ENCODE data around the gene GAGE10.

Gene GAGE10, protein sequence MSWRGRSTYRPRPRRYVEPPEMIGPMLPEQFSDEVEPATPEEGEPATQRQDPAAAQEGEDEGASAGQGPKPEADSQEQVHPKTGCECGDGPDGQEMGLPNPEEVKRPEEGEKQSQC
- total RNA-seq = 0 to 0.24 (median 0) reads per million in 9 experiments

DNA sequence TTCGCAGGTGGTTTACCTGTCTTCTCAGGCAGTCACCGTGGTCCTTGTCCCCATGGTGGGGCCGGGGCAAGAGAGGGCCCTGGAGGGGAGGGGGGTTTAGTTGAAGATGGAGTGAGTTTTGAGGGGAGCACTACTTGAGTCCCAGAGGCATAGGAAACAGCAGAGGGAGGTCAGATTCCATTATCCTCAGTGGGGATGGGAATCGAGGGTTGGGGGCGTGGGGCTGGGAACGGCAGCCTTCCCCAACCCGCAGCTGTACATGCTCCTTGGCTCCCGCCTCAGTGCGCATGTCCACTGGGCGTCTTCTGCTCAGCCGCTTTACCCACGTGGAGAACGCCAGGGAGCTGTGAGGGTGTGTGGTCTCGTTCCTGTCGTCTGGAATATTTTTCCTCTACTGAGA, at the start of gene GAGE10:
GAGE10 (plus strand) TSS at position 301 of the 400 bp plus-strand sequence. CDS start 1,214 bp downstream, outside the sequence.
- no peak for DNase-seq
- H3K4me3 Mint-ChIP-seq = no peak within 1 kb of the TSS
- no peaks in the 10 kb centered on the region for H3K9me3 Mint-ChIP-seq
- peaks cover 2% of the 10 kb centered on the region for H3K36me3 Mint-ChIP-seq (ENCODE audit: insufficient read depth)
- H3K4me1 Mint-ChIP-seq (ENCODE audit: low read depth in 2 of 2) = peaks cover 1 to 2% of the 10 kb centered on the region in 2 donors
- no peak for ATAC-seq (replicated peaks)
- no peak within 1 kb of the TSS for H3K27ac Mint-ChIP-seq
- H3K27me3 Mint-ChIP-seq = no peaks in the 10 kb centered on the region

DNA sequence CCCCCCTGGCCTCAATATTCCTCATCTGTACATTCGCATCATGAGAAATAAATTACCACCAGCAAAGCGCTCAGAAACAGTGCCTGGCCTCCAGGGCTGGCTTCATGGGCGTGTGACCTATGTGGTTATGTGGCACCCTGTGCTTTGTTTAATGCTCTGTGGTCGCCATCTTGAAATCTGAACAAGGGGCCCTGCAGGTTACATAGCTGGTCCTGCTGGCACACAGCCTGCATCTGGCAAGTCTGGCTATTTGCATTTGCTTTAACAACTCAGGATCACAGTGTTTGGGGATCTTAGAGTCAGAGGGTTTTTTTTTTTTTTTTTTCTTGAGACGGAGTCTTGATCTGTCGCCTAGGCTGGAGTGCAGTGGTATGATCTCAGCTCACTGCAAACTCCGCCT, 48.8 kb upstream of the GAGE10 start:
- Mint-ChIP-seq H3K27ac (no peak overlapping the region), H3K4me3 (no peak overlapping the region), H3K9me3 (no peaks in the 10 kb centered on the region), H3K27me3 (no peaks in the 10 kb centered on the region), H3K36me3 (ENCODE audit: insufficient read depth) (peaks cover 2% of the 10 kb centered on the region), H3K4me1 (ENCODE audit: low read depth in 2 of 2) (peaks cover under 1 to 25% of the 10 kb centered on the region in 2 donors)
- no peak for ATAC-seq (replicated peaks)
- DNase-seq = no peak

DNA sequence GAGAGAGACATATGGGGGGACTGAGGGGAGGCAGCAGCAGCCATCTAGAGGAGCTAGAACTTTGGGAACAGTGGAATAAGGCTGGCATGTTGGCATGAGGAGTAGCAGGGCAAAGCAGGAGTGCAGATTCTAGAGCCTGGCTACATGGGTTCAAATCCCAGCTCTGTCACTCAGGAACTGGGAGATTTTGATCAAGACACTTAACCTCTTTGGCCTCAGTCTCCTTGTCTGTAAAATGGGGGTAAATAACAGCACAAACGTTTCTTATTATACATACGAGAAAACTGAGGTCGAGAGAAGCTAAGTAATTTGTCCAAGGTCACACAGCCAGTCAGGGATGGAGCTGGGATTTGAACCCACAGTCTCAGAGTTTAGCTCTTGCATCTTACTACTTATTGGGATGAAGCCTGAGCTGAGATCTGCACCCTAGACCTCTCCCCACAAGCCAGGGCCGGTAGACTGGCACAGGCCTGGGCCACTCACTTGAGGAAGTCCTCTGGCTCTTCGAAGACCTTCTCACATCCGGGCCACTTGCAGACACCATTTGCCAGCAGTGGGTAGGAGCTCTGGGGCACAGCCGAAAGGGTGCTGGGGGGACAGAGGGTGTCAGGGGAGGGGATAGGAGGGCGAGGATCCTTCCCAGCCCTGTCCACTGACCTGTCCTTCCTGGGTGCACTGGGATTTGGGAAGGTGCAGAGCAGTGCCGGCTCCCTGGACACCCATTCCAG, 47.0 kb upstream of the GAGE10 start:
- Mint-ChIP-seq H3K4me3 (no peak overlapping the region), H3K36me3 (ENCODE audit: insufficient read depth) (peaks cover 2% of the 10 kb centered on the region), H3K9me3 (no peaks in the 10 kb centered on the region), H3K27me3 (no peaks in the 10 kb centered on the region), H3K4me1 (ENCODE audit: low read depth in 2 of 2) (peaks cover 3 to 20% of the 10 kb centered on the region in 2 donors), H3K27ac (peak overlapping the region in 1 of 2 donors; percentile 56)
- ATAC-seq (replicated peaks) (no peak), DNase-seq (no peak)

DNA sequence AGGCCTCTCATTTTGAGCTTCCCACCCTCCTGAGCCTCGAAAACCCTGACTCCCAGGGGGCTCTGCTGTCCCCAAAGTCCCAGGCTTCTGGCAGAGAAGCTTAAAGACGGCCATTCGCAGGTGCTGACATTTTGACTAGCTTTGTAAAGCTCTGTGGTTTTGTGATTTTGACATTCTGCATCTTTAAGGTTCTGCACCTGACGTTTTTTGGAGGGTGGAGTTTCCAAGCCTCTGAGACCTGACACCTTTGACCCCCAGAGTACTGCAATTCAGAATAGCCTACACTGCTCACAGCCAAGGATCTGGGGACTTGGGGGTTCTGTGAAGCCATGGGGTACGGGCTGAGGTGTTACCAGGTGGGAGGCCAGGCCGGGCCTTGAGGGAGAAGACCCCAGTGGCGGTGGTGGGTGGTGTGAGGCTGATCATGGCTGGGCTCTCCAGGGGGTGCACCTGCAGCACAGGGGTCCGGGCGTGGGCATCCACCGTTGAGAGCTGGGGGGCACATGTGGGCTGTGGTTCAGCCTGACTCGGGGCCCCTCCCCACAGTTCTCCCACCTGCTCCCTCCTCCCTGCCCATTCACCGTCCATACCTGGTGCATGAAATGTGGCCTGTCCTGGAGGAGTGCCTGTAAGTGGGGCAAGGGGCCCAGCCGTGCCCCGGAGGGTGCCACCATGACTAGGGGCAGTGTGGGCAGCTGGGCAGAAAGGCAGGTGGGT, 46.2 kb upstream of the GAGE10 start:
- Mint-ChIP-seq H3K4me1 (ENCODE audit: low read depth in 2 of 2) (peaks cover 3 to 18% of the 10 kb centered on the region in 2 donors), H3K27ac (peak overlapping the region; percentile 56 to 77), H3K36me3 (ENCODE audit: insufficient read depth) (peaks cover 2% of the 10 kb centered on the region), H3K9me3 (no peaks in the 10 kb centered on the region), H3K27me3 (no peaks in the 10 kb centered on the region), H3K4me3 (peak overlapping the region; percentile 38 to 51)
- ATAC-seq (replicated peaks) = no peak
- no peak for DNase-seq

DNA sequence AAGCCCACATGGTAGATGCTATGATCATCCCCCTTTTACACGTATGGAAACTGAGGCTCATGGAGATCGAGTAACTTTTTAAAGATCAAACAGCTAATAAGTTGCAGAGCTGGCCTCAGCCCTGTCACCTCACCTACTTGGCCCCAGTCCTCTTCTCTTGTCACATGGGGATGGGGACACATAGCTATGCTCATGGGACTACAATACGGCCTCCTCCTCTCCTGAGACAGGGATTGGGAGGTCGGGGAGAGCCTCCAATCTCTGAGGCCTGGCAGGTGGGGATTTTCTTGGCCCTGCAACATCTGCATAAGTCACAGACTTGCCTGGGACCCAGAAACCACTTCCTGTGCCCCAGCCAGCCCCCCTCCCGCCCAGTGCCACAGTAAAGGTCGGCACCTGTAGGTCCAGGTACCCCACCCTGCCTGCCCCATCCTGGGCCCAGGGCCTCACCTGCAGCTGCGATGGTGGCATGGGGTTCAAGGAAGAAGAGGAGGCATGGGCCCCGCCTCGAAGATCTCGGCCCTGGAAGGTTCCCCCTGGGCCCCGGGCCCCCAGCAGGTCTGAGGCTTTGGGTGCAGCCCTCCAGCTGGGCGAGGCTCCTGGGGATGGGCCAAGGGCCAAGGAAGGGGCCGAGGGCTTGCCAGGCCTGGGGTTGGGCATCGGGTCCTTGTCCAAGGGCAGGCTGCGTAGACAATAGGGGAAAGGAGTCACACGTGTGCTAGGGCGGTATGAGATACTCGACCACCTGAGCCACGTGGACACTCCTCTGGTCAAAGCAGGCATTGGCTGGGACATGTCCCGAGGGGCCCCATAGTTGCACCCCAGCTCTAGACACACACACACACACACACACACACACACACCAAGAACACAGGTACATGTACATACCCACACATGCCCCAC, 45.3 kb upstream of the GAGE10 start:
- H3K4me1 Mint-ChIP-seq (ENCODE audit: low read depth in 2 of 2) = peaks cover 3 to 18% of the 10 kb centered on the region in 2 donors
- ATAC-seq (replicated peaks) (peak; percentile 63), DNase-seq (no peak)
- H3K4me3 Mint-ChIP-seq = peak overlapping the region; percentile 38 to 51
- H3K36me3 Mint-ChIP-seq (ENCODE audit: insufficient read depth) = no peaks in the 10 kb centered on the region
- H3K9me3 Mint-ChIP-seq = no peaks in the 10 kb centered on the region
- no peaks in the 10 kb centered on the region for H3K27me3 Mint-ChIP-seq
- H3K27ac Mint-ChIP-seq = peak overlapping the region; percentile 71 to 77

DNA sequence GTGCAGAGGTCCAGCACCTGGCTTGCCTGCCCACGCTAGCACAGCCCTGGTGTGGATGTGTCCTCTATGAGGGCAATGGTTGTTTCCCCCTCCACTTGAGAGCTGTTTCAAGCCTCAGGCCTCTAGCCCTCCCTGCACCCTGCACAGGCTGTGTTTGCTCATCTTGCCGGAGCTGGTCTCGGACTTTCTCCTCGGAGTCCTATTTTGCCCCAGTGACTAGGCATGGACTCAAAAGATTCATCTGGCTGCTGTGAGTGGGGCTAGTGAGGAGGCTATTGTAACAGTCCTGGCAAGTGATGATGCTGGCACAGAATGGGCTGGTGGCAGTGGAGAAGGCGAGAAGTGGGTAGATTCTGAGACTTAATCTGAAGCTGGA, 44.7 kb upstream of the GAGE10 start:
- H3K36me3 Mint-ChIP-seq (ENCODE audit: insufficient read depth) = peaks cover under 1% of the 10 kb centered on the region
- DNase-seq (no peak), ATAC-seq (replicated peaks) (no peak)
- H3K27me3 Mint-ChIP-seq = no peaks in the 10 kb centered on the region
- peaks cover 3 to 18% of the 10 kb centered on the region in 2 donors for H3K4me1 Mint-ChIP-seq (ENCODE audit: low read depth in 2 of 2)
- no peaks in the 10 kb centered on the region for H3K9me3 Mint-ChIP-seq
- H3K4me3 Mint-ChIP-seq = no peak overlapping the region
- peak overlapping the region; percentile 63 to 71 for H3K27ac Mint-ChIP-seq

DNA sequence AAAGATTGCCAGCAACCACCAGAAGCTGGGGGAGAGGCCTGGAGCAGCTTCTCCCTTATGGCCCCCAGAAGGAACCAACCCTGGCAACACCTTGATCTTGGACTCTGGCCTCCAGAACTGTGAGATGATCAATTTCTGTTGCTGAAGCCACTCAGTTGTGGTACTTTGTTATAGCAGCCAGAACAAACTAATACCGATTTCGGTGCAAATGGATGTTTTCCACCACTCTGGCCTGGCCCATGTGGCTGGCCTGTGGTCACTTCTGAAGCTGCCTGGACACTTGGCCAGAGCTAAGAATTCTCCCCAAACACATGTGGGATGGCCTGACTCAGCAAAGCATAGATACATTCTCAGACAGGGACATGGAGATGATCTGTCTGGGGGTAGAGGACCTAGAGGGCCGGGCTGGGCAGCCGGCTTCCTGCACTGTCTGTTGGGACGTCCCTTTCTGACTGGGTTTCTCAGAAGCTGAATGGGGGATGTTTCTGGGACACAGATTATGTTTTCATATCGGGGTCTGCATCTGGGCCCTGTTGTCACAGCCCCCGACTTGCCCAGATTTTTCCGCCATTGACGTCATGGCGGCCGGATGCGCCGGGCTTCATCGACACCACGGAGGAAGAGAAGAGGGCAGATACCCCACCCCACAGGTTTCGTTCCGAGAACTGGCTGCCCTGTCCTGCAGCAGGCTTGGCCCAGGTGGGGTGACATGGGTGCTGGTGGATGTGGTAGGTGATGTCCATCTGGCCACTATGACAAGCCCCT, 43.0 kb upstream of the GAGE10 start:
- Mint-ChIP-seq H3K27ac (peak overlapping the region in 1 of 2 donors; percentile 63), H3K9me3 (no peaks in the 10 kb centered on the region), H3K36me3 (ENCODE audit: insufficient read depth) (peaks cover 5% of the 10 kb centered on the region), H3K4me1 (ENCODE audit: low read depth in 2 of 2) (peaks cover 8 to 19% of the 10 kb centered on the region in 2 donors), H3K4me3 (no peak overlapping the region), H3K27me3 (no peaks in the 10 kb centered on the region)
- DNase-seq (no peak), ATAC-seq (replicated peaks) (no peak)

DNA sequence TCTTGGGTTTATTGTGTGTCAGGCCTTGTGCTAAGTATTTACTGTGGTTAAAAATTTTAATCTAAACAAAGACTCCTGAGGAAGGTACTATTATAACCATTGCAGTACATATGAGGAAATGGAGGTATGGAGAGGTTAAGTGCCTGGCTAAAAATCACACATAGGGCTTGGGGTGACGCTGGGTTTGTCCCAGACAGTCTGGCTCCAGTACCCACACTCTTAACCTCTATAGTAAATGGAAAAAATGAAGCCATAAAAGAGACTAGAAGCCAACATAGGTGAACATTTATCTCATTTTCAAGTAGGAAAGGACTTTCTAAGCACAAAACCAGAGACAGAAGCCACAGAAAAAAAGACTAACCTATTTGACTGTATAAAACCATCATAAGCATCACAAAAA, 40.8 kb upstream of the GAGE10 start:
- H3K4me1 Mint-ChIP-seq (ENCODE audit: low read depth in 2 of 2) = peaks cover 8 to 14% of the 10 kb centered on the region in 2 donors
- DNase-seq (no peak), ATAC-seq (replicated peaks) (no peak)
- H3K9me3 Mint-ChIP-seq = no peaks in the 10 kb centered on the region
- H3K27ac Mint-ChIP-seq = no peak overlapping the region
- H3K4me3 Mint-ChIP-seq = no peak overlapping the region
- H3K27me3 Mint-ChIP-seq = no peaks in the 10 kb centered on the region
- H3K36me3 Mint-ChIP-seq (ENCODE audit: insufficient read depth) = peaks cover 5% of the 10 kb centered on the region

DNA sequence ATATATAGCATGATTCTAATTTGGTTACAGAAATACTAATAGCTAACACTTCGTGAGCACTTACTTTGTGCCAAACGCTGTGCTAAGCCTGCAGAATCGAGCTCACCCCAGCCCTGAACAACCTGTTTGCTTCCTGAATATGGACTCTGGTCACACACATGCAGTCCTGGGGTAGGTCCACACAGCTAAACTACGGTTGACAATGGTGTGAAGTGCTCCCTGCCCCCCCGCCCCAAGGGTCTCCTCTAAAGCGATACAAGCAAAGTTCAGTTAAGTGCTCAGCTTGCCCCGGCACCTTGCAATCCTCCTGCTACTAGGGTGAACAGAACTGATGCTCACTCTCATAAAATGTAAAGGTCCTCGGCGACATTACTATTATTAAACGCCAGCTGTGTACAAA, 39.8 kb upstream of the GAGE10 start:
- Mint-ChIP-seq H3K27ac (peak overlapping the region in 1 of 2 donors; percentile 17), H3K9me3 (no peaks in the 10 kb centered on the region), H3K36me3 (ENCODE audit: insufficient read depth) (peaks cover 9% of the 10 kb centered on the region), H3K27me3 (no peaks in the 10 kb centered on the region), H3K4me1 (ENCODE audit: low read depth in 2 of 2) (peaks cover 8 to 10% of the 10 kb centered on the region in 2 donors), H3K4me3 (no peak overlapping the region)
- ATAC-seq (replicated peaks) = no peak
- DNase-seq = no peak

DNA sequence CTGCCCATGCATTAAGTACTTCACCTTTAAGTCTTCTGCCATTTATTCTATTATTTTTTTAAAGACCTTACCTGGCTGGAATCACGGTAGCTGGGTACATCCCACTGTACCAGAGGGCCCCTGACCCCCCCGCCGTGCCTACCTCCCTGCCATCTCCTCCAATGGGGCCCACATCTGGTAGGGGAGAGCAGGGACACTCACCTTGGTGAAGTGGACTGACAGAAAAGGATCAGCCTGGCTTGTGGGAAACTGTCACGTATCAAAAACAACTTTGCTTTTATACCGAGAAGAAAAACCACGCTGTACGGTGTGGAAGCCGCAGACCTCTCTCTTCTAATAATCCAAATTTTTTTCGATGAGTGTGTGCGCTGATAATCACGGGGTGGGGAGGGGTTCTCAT, 39.0 kb upstream of the GAGE10 start, which contains the start of gene FOXP3:
FOXP3 (minus strand) TSS at position 251 of the 400 bp plus-strand sequence. CDS start 6,205 bp downstream, outside the sequence.
- peak within 1 kb of the TSS in 1 of 2 donors; percentile 17 for H3K27ac Mint-ChIP-seq
- H3K36me3 Mint-ChIP-seq (ENCODE audit: insufficient read depth) = peaks cover 17% of the 10 kb centered on the region
- H3K9me3 Mint-ChIP-seq = no peaks in the 10 kb centered on the region
- no peak for ATAC-seq (replicated peaks)
- H3K27me3 Mint-ChIP-seq = no peaks in the 10 kb centered on the region
- H3K4me3 Mint-ChIP-seq = peak within 1 kb of the TSS; percentile 10 to 49
- peaks cover 8% of the 10 kb centered on the region in 2 donors for H3K4me1 Mint-ChIP-seq (ENCODE audit: low read depth in 2 of 2)
- no peak for DNase-seq

DNA sequence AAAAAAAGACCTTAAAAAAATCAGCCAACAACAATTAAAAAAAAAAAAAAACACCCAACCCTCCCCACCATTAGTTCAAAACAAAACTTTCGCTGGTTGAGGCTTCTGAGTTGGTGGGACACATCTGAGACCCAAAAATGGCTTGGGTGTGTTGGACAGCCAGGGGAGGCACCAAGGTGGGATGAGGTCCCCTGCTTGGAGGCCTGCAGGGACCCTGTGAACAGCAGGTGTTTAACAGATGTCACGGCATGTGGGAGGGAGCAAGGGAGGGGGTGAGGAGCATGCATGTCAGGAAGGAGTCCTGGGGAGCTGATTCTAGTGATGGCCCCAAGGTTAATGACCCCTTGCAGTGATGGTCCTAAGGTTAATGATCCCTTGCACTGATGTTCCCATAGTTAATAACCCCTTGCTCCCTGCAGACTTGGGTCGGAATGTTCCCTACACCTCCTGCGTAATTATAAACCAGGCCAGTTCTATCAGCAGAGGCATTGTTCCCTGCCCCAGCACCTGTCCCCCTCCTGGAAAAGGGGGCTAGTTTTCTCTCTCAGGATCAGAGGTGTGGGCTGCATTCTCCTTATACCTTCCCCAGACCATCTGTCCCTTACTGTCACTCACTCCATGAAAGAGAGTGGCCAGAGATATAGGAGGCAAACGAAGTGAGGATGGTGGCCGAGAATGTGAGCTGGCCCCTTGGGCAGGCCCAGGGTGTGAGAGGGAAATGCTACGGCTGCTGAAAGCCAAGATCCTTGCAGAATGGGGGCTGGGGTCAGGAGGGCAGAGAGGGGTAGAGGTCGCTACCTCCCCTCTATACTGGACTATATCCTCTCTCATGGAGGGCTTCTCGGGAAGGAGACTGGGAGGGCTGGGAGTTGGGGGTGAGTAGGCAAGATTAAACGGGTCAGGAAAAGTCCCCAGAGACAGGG, 36.7 kb upstream of the GAGE10 start:
- ATAC-seq (replicated peaks) = no peak
- H3K4me3 Mint-ChIP-seq = peak overlapping the region in 1 of 2 donors; percentile 28

DNA sequence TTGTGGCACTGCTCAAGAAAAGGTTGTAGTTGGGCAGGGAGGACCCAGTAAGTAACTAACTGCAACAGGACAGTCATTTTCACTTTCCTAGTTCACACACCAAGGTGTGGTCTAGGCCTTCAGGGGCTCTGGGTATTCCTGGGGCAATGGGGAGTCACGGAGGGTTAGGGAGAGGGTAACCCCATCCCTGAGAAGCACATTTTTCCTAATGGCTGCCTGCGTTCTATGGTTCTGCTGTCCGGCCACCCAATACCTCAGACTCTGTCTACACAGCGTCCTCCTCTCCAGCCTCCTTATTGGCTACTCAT, 34.8 kb upstream of the GAGE10 start:
- peak overlapping the region; percentile 79 to 86 for H3K4me3 Mint-ChIP-seq
- H3K27ac Mint-ChIP-seq = peak overlapping the region; percentile 96 to 99
- peaks cover 25% of the 10 kb centered on the region for H3K36me3 Mint-ChIP-seq (ENCODE audit: insufficient read depth)
- no peaks in the 10 kb centered on the region for H3K9me3 Mint-ChIP-seq
- ATAC-seq (replicated peaks) (no peak), DNase-seq (no peak)
- no peaks in the 10 kb centered on the region for H3K27me3 Mint-ChIP-seq
- H3K4me1 Mint-ChIP-seq (ENCODE audit: low read depth in 2 of 2) = peaks cover 24 to 26% of the 10 kb centered on the region in 2 donors

More for the DNA sequence above, 36.7 kb upstream of the GAGE10 start:
- H3K27ac Mint-ChIP-seq = no peak overlapping the region
- H3K36me3 Mint-ChIP-seq (ENCODE audit: insufficient read depth) = peaks cover 19% of the 10 kb centered on the region
- no peak for DNase-seq
- peaks cover 13 to 14% of the 10 kb centered on the region in 2 donors for H3K4me1 Mint-ChIP-seq (ENCODE audit: low read depth in 2 of 2)
- H3K9me3 Mint-ChIP-seq = no peaks in the 10 kb centered on the region
- no peaks in the 10 kb centered on the region for H3K27me3 Mint-ChIP-seq
